DMS79 treated with DMSO at 0.1 percent for 48 hours (cell line): ENCODE data around the gene MAL.

Source experiments
- DNase-seq: peaks from one replicate; lab custom pipeline; 2025; lab: John Stamatoyannopoulos, UW

The MAL gene

GRCh38 chr2:94996305-94997100 is 29.0 kb upstream of the MAL start:
- no peak for DNase-seq

- DNase-seq: no peak
Observed at GRCh38 chr2:94997981-94998930, 27.3 kb upstream of the MAL start.

GRCh38 chr2:94999431-94999883 is 26.1 kb upstream of the MAL start:
- DNase-seq: no peak

GRCh38 chr2:95001051-95001562 is 24.4 kb upstream of the MAL start:
- no peak for DNase-seq

- DNase-seq: no peak
Observed at GRCh38 chr2:95001701-95002100, 23.8 kb upstream of the MAL start.

GRCh38 chr2:95002498-95002897 is 23.0 kb upstream of the MAL start:
- no peak for DNase-seq

GRCh38 chr2:95004287-95004686 is 21.2 kb upstream of the MAL start:
- no peak for DNase-seq

- DNase-seq: no peak
Observed at GRCh38 chr2:95004711-95005110, 20.8 kb upstream of the MAL start.

GRCh38 chr2:95005726-95006125 is 19.8 kb upstream of the MAL start:
- no peak for DNase-seq

- DNase-seq: no peak
Observed at GRCh38 chr2:95006588-95006987, 18.9 kb upstream of the MAL start.

- no peak for DNase-seq
Observed at GRCh38 chr2:95007031-95007609, 18.4 kb upstream of the MAL start.

GRCh38 chr2:95007822-95008221 is 17.7 kb upstream of the MAL start:
- peak; percentile 75 for DNase-seq

GRCh38 chr2:95008306-95008705 is 17.2 kb upstream of the MAL start:
- peak; percentile 60 for DNase-seq

- DNase-seq: no peak
Observed at GRCh38 chr2:95008996-95009395, 16.5 kb upstream of the MAL start.

GRCh38 chr2:95009412-95009811 is 16.1 kb upstream of the MAL start:
- no peak for DNase-seq

GRCh38 chr2:95010126-95010525 is 15.4 kb upstream of the MAL start:
- DNase-seq: no peak

- DNase-seq: no peak
Observed at GRCh38 chr2:95010718-95011117, 14.8 kb upstream of the MAL start.

- no peak for DNase-seq
Observed at GRCh38 chr2:95012881-95013550, 12.5 kb upstream of the MAL start.

GRCh38 chr2:95013726-95014125 is 11.8 kb upstream of the MAL start:
- DNase-seq: no peak

GRCh38 chr2:95014126-95014708 is 11.3 kb upstream of the MAL start:
- no peak for DNase-seq

GRCh38 chr2:95015261-95015912 is 10.1 kb upstream of the MAL start:
- DNase-seq: no peak
